D721Med (cell line): Measurements from ENCODE around the gene AP4B1.

Experiments
- DNase-seq: peaks from one replicate; pipeline ENCODE4 v3.0.0; 2011; ENCODE audit warnings: low spot score; ENCODE audit not compliant: insufficient read length
- FAIRE-seq: peaks from 2 replicates; lab custom pipeline; 2011; peaks lifted over from hg19 to GRCh38; lab: Jason Lieb, UNC
- CTCF ChIP-seq: IDR thresholded peaks from 2 replicates; pipeline ENCODE4 v1.5.1; 2012; ENCODE audit warnings: mild to moderate bottlenecking, control low read depth; ENCODE audit not compliant: insufficient read depth; ENCODE audit errors: missing control alignments

The AP4B1 gene

GRCh38 chr1:113938192-113938591 is 33.6 kb upstream of the AP4B1 start:
- DNase-seq: no peak
- no peak for TF ChIP-seq CTCF
- no peak for FAIRE-seq

GRCh38 chr1:113937146-113937545 is 32.5 kb upstream of the AP4B1 start:
- TF ChIP-seq CTCF: no peak
- DNase-seq (no peak), FAIRE-seq (no peak)

- FAIRE-seq (no peak), DNase-seq (no peak)
- no peak for TF ChIP-seq CTCF
Observed at GRCh38 chr1:113935970-113936369, 31.4 kb upstream of the AP4B1 start.

- FAIRE-seq (no peak), DNase-seq (no peak)
- no peak for TF ChIP-seq CTCF
Observed at GRCh38 chr1:113935176-113935575, 30.6 kb upstream of the AP4B1 start.

GRCh38 chr1:113934511-113935055 is 30.0 kb upstream of the AP4B1 start:
- no peak for TF ChIP-seq CTCF
- no peak for FAIRE-seq
- DNase-seq: no peak

DNA sequence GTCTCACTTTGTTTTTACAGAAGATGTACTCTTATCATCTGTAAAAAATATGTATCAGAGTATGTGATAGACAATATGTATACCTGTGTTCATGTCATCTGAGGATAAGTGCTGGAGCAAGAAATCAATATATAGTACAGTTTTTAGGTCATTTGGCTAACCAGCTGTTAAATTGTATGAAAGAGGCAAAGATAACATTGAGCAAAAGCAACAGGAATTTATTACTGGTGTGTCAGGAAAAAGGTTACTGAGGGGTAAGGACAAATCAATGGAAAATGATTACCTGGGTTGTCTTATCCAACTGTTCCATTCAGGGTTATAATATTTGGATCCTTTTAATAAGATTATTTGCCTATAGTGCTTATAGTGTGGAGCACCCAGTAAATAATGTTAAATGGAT is 29.4 kb upstream of the AP4B1 start:
- no peak for DNase-seq
- no peak for FAIRE-seq
- no peak for TF ChIP-seq CTCF

DNA sequence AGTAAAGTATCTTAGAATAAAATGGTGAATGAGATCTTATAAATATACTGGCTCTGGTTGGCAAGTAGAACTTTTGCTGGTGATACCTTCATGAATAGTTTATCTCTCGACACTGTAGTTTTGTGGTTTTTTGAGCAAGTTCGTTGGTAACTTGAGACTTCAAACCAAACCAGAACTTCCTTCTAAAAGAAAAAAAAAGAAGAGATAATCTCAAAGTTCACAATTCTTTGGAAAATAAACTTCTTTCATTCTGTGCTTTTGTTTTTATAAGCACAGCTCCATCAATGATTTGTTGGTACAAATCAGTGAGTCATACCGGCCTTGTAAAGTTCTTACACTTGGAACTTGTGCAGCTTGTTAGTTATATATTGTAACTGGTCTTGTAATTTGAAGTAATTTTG is 26.9 kb upstream of the AP4B1 start:
- DNase-seq: no peak
- no peak for FAIRE-seq
- TF ChIP-seq CTCF: no peak
